Thoracic aorta (tissue), 2 donors: ENCODE results near the gene TMCC3. TPM values are rescaled to one million over a fixed set of nuclear protein-coding genes. Genes with fewer than 3 reads are reported as not detected.

Source experiments
- ATAC-seq: fragments of 150-250 bp; one replicate; pipeline ENCODE4 v1.8.0; 2017; ENCODE audit warnings: low read depth; ENCODE audit not compliant: insufficient number of reproducible peaks, low FRiP score
- DNase-seq: peaks from one replicate; pipeline ENCODE4 v3.0.0-alpha.2; 2020; ENCODE audit warnings: low spot score
- H3K27ac ChIP-seq, 2 donors: fragments of 200-600 bp; sonication (generic); 1 replicate in 1 of 2; 2 replicates in 1 of 2; pipeline ENCODE4 v1.5.1; 2016; ENCODE audit warnings: mild to moderate bottlenecking in 2 of 2, moderate library complexity in 2 of 2
- H3K27me3 ChIP-seq: fragments of 200-600 bp; sonication (generic); replicated peaks from 2 replicates; pipeline ENCODE4 v1.6.0; 2016; ENCODE audit warnings: mild to moderate bottlenecking; ENCODE audit not compliant: insufficient read depth
- H3K36me3 ChIP-seq: fragments of 200-600 bp; sonication (generic); one replicate; pipeline ENCODE4 v1.5.1; 2016
- H3K4me1 ChIP-seq, 2 donors: fragments of 200-600 bp; sonication (generic); 1 replicate in 1 of 2; 2 replicates in 1 of 2; pipeline versions ENCODE4 v1.5.1 to v1.6.0; 2016; ENCODE audit warnings: low read depth in 2 of 2, mild to moderate bottlenecking in 1 of 2; ENCODE audit not compliant: control insufficient read depth in 1 of 2
- H3K4me3 ChIP-seq: fragments of 200-600 bp; sonication (generic); 2 replicates; pipeline ENCODE4 v1.5.1; 2016; ENCODE audit warnings: mild to moderate bottlenecking
- H3K9me3 ChIP-seq: fragments of 200-600 bp; sonication (generic); 2 replicates; pipeline ENCODE4 v1.5.1; 2016
- CTCF ChIP-seq: fragments of 200-600 bp; sonication (generic); IDR thresholded peaks from one replicate; pipeline ENCODE4 v1.5.1; 2019; ENCODE audit warnings: antibody characterized with exemption
- total RNA-seq, 2 donors: library from RNA; depleted of rRNA; stranded (reverse); fragments of >200 nt; gene quantifications; one replicate each; pipeline versions ENCODE4 v1.1.0 to v1.2.3, GENCODE V29; 2016

Gene TMCC3
- total RNA-seq, 2 donors from 2014 or later: 6.9 to 12.4 TPM

GRCh38 chr12:94686834-94687628, 36.7 kb upstream of the TMCC3 start:
- no peak overlapping the region for H3K27ac ChIP-seq

DNA sequence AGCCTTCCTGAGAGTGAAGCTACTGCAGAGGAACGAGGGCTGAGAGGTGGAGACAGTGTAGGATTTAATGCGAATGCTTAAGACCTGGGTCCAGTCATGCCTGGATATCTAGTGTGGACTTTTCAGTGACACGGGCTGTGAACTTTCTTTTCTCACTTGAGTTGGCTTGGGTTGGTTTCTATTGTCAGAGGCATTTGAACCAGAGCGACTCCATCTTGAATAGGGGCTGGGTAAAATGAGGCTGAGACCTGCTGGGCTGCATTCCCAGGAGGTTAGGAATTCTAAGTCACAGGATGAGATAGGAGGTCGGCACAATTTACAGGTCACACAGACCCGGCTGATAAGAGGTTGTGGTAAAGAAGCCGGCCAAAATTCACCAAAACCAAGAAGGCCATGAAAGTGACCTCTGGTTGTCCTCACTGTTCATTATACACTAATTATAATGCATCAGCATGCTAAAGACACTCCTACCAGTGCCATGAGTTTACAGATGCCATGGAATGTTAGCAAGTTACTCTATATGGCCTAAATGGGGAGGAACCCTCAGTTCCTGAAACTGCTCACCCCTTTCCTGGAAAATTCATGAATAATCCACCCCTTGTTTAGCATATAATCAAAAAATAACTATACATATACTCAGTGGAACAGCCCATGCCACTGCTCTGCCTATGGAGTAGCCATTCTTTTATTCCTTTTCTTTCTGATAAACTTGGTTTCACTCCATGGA, 34.2 kb upstream of the TMCC3 start:
- ATAC-seq (no peak), DNase-seq (no peak)
- H3K27me3 ChIP-seq: no peaks in the 10 kb centered on the region
- peaks cover 6 to 31% of the 10 kb centered on the region in 2 donors for H3K4me1 ChIP-seq
- no peak overlapping the region for H3K27ac ChIP-seq
- TF ChIP-seq CTCF: no peak
- H3K36me3 ChIP-seq: no peaks in the 10 kb centered on the region
- no peaks in the 10 kb centered on the region for H3K9me3 ChIP-seq
- H3K4me3 ChIP-seq: no peak overlapping the region

More at GRCh38 chr12:94686834-94687628, 36.7 kb upstream of the TMCC3 start:
- TF ChIP-seq CTCF: no peak
- Histone ChIP-seq H3K9me3 (no peaks in the 10 kb centered on the region), H3K4me3 (no peak overlapping the region), H3K36me3 (no peaks in the 10 kb centered on the region), H3K4me1 (peaks cover 16 to 44% of the 10 kb centered on the region in 2 donors), H3K27me3 (no peaks in the 10 kb centered on the region)
- DNase-seq (no peak), ATAC-seq (no peak)

- Histone ChIP-seq H3K27me3 (no peaks in the 10 kb centered on the region), H3K4me3 (no peak overlapping the region), H3K27ac (no peak overlapping the region), H3K4me1 (peaks cover 3 to 4% of the 10 kb centered on the region in 2 donors), H3K36me3 (no peaks in the 10 kb centered on the region), H3K9me3 (no peaks in the 10 kb centered on the region)
- ATAC-seq: no peak
- no peak for TF ChIP-seq CTCF
- no peak for DNase-seq
These were observed 29.3 kb upstream of the TMCC3 start for GRCh38 chr12:94679554-94680195.

GRCh38 chr12:94678849-94679248, 28.5 kb upstream of the TMCC3 start:
- Histone ChIP-seq H3K36me3 (no peaks in the 10 kb centered on the region), H3K4me1 (peaks cover 11 to 12% of the 10 kb centered on the region in 2 donors), H3K27me3 (no peaks in the 10 kb centered on the region), H3K27ac (no peak overlapping the region), H3K9me3 (no peaks in the 10 kb centered on the region), H3K4me3 (no peak overlapping the region)
- no peak for TF ChIP-seq CTCF
- ATAC-seq (no peak), DNase-seq (no peak)

- no peak for ATAC-seq
- peaks cover 15 to 16% of the 10 kb centered on the region in 2 donors for H3K4me1 ChIP-seq
- TF ChIP-seq CTCF: no peak
- H3K27me3 ChIP-seq: no peaks in the 10 kb centered on the region
- H3K27ac ChIP-seq: no peak overlapping the region
- H3K9me3 ChIP-seq: no peaks in the 10 kb centered on the region
- no peaks in the 10 kb centered on the region for H3K36me3 ChIP-seq
- H3K4me3 ChIP-seq: no peak overlapping the region
- no peak for DNase-seq
These were observed 28.0 kb upstream of the TMCC3 start for GRCh38 chr12:94678379-94678778.
